Activated naive CD8-positive, alpha-beta T cell treated with anti-CD3 and anti-CD28 coated beads, Interleukin-2, amount 50 U/mL, for 24 hours (primary cell): Measurements from ENCODE around the gene ENPP3.

Source experiments
- ATAC-seq: fragments of 150-1000 bp; cut with Tn5 transposase; one replicate; pipeline ENCODE4 v1.10.0; 2021
- DNase-seq: peaks from one replicate; pipeline ENCODE4 v3.0.0; 2021
- H3K27ac Mint-ChIP-seq: one replicate; pipeline ENCODE4 v1.8.0; 2021; ENCODE audit warnings: mild to moderate bottlenecking, mixed read lengths
- H3K27me3 Mint-ChIP-seq: one replicate; pipeline ENCODE4 v1.8.0; 2021; ENCODE audit warnings: mixed read lengths
- H3K36me3 Mint-ChIP-seq: one replicate; pipeline ENCODE4 v1.8.0; 2021; ENCODE audit warnings: low read depth, mixed read lengths
- H3K4me1 Mint-ChIP-seq: one replicate; pipeline ENCODE4 v1.8.0; 2021; ENCODE audit warnings: mixed read lengths
- H3K4me3 Mint-ChIP-seq: one replicate; pipeline ENCODE4 v1.8.0; 2021; ENCODE audit warnings: mild to moderate bottlenecking, moderate library complexity, mixed read lengths
- H3K9me3 Mint-ChIP-seq: one replicate; pipeline ENCODE4 v1.8.0; 2021; ENCODE audit warnings: mixed read lengths

The ENPP3 gene

GRCh38 chr6:131654326-131654725 is 17.2 kb downstream of the ENPP3 start:
- DNase-seq (no peak), ATAC-seq (peak; percentile 36)
- Mint-ChIP-seq H3K27ac (no peak overlapping the region), H3K36me3 (no peaks in the 10 kb centered on the region), H3K27me3 (no peaks in the 10 kb centered on the region), H3K4me1 (no peaks in the 10 kb centered on the region), H3K4me3 (no peak overlapping the region), H3K9me3 (no peaks in the 10 kb centered on the region)

- H3K36me3 Mint-ChIP-seq = no peaks in the 10 kb centered on the region
- no peak for DNase-seq
- H3K4me3 Mint-ChIP-seq = no peak overlapping the region
- ATAC-seq = no peak
- no peaks in the 10 kb centered on the region for H3K9me3 Mint-ChIP-seq
- no peak overlapping the region for H3K27ac Mint-ChIP-seq
- H3K4me1 Mint-ChIP-seq = no peaks in the 10 kb centered on the region
- H3K27me3 Mint-ChIP-seq = no peaks in the 10 kb centered on the region
Observed at GRCh38 chr6:131655387-131655786, 18.3 kb downstream of the ENPP3 start.

GRCh38 chr6:131655951-131656350 is 18.8 kb downstream of the ENPP3 start:
- H3K27ac Mint-ChIP-seq = no peak overlapping the region
- H3K27me3 Mint-ChIP-seq = no peaks in the 10 kb centered on the region
- H3K36me3 Mint-ChIP-seq = no peaks in the 10 kb centered on the region
- ATAC-seq (no peak), DNase-seq (no peak)
- no peaks in the 10 kb centered on the region for H3K4me1 Mint-ChIP-seq
- no peaks in the 10 kb centered on the region for H3K9me3 Mint-ChIP-seq
- H3K4me3 Mint-ChIP-seq = no peak overlapping the region

GRCh38 chr6:131656667-131657066 is 19.6 kb downstream of the ENPP3 start:
- Mint-ChIP-seq H3K27me3 (no peaks in the 10 kb centered on the region), H3K4me3 (no peak overlapping the region), H3K4me1 (no peaks in the 10 kb centered on the region), H3K9me3 (no peaks in the 10 kb centered on the region), H3K36me3 (no peaks in the 10 kb centered on the region), H3K27ac (no peak overlapping the region)
- no peak for DNase-seq
- ATAC-seq = no peak

- H3K36me3 Mint-ChIP-seq = no peaks in the 10 kb centered on the region
- no peaks in the 10 kb centered on the region for H3K9me3 Mint-ChIP-seq
- DNase-seq (no peak), ATAC-seq (no peak)
- no peaks in the 10 kb centered on the region for H3K27me3 Mint-ChIP-seq
- H3K27ac Mint-ChIP-seq = no peak overlapping the region
- no peak overlapping the region for H3K4me3 Mint-ChIP-seq
- no peaks in the 10 kb centered on the region for H3K4me1 Mint-ChIP-seq
Observed at GRCh38 chr6:131657222-131657621, 20.1 kb downstream of the ENPP3 start.

GRCh38 chr6:131657630-131658111 is 20.6 kb downstream of the ENPP3 start:
- no peak for ATAC-seq
- Mint-ChIP-seq H3K4me3 (no peak overlapping the region), H3K4me1 (no peaks in the 10 kb centered on the region), H3K27ac (no peak overlapping the region), H3K9me3 (no peaks in the 10 kb centered on the region), H3K27me3 (no peaks in the 10 kb centered on the region), H3K36me3 (no peaks in the 10 kb centered on the region)
- DNase-seq = no peak

GRCh38 chr6:131658287-131658686 is 21.2 kb downstream of the ENPP3 start:
- H3K27ac Mint-ChIP-seq = no peak overlapping the region
- no peaks in the 10 kb centered on the region for H3K4me1 Mint-ChIP-seq
- H3K4me3 Mint-ChIP-seq = no peak overlapping the region
- no peaks in the 10 kb centered on the region for H3K9me3 Mint-ChIP-seq
- no peaks in the 10 kb centered on the region for H3K36me3 Mint-ChIP-seq
- ATAC-seq = no peak
- no peak for DNase-seq
- no peaks in the 10 kb centered on the region for H3K27me3 Mint-ChIP-seq

GRCh38 chr6:131660195-131660594 is 23.1 kb downstream of the ENPP3 start:
- H3K27ac Mint-ChIP-seq = no peak overlapping the region
- H3K9me3 Mint-ChIP-seq = no peaks in the 10 kb centered on the region
- H3K36me3 Mint-ChIP-seq = no peaks in the 10 kb centered on the region
- H3K4me3 Mint-ChIP-seq = no peak overlapping the region
- peak; percentile 65 for ATAC-seq
- no peaks in the 10 kb centered on the region for H3K4me1 Mint-ChIP-seq
- no peaks in the 10 kb centered on the region for H3K27me3 Mint-ChIP-seq
- no peak for DNase-seq

GRCh38 chr6:131663578-131664165 is 26.6 kb downstream of the ENPP3 start:
- ATAC-seq (no peak), DNase-seq (no peak)
- no peaks in the 10 kb centered on the region for H3K4me1 Mint-ChIP-seq
- H3K27me3 Mint-ChIP-seq = no peaks in the 10 kb centered on the region
- no peak overlapping the region for H3K27ac Mint-ChIP-seq
- no peaks in the 10 kb centered on the region for H3K36me3 Mint-ChIP-seq
- H3K4me3 Mint-ChIP-seq = no peak overlapping the region
- H3K9me3 Mint-ChIP-seq = no peaks in the 10 kb centered on the region

- Mint-ChIP-seq H3K27ac (no peak overlapping the region), H3K9me3 (no peaks in the 10 kb centered on the region), H3K4me1 (no peaks in the 10 kb centered on the region), H3K36me3 (no peaks in the 10 kb centered on the region), H3K27me3 (no peaks in the 10 kb centered on the region), H3K4me3 (no peak overlapping the region)
- DNase-seq (no peak), ATAC-seq (no peak)
Observed at GRCh38 chr6:131669891-131670290, 32.8 kb downstream of the ENPP3 start.

GRCh38 chr6:131673184-131673583 is 36.1 kb downstream of the ENPP3 start:
- Mint-ChIP-seq H3K27ac (no peak overlapping the region), H3K4me3 (no peak overlapping the region), H3K27me3 (no peaks in the 10 kb centered on the region), H3K36me3 (no peaks in the 10 kb centered on the region), H3K9me3 (no peaks in the 10 kb centered on the region), H3K4me1 (no peaks in the 10 kb centered on the region)
- no peak for DNase-seq
- ATAC-seq = no peak

- ATAC-seq (no peak), DNase-seq (no peak)
- Mint-ChIP-seq H3K27ac (no peak overlapping the region), H3K4me1 (peaks cover 2% of the 10 kb centered on the region), H3K27me3 (peaks cover 2% of the 10 kb centered on the region), H3K9me3 (no peaks in the 10 kb centered on the region), H3K4me3 (no peak overlapping the region), H3K36me3 (no peaks in the 10 kb centered on the region)
Observed at GRCh38 chr6:131678442-131678841, 41.3 kb downstream of the ENPP3 start.

GRCh38 chr6:131680868-131681267 is 43.8 kb downstream of the ENPP3 start:
- Mint-ChIP-seq H3K4me3 (no peak overlapping the region), H3K27me3 (peaks cover 2% of the 10 kb centered on the region), H3K36me3 (no peaks in the 10 kb centered on the region), H3K9me3 (no peaks in the 10 kb centered on the region), H3K4me1 (peaks cover 13% of the 10 kb centered on the region), H3K27ac (no peak overlapping the region)
- DNase-seq (no peak), ATAC-seq (no peak)

- Mint-ChIP-seq H3K9me3 (no peaks in the 10 kb centered on the region), H3K36me3 (no peaks in the 10 kb centered on the region), H3K27ac (no peak overlapping the region), H3K27me3 (peaks cover 2% of the 10 kb centered on the region), H3K4me3 (no peak overlapping the region), H3K4me1 (peaks cover 16% of the 10 kb centered on the region)
- ATAC-seq (no peak), DNase-seq (no peak)
Observed at GRCh38 chr6:131681585-131681984, 44.5 kb downstream of the ENPP3 start.

GRCh38 chr6:131682442-131682841 is 45.3 kb downstream of the ENPP3 start:
- ATAC-seq = no peak
- H3K4me1 Mint-ChIP-seq = peaks cover 20% of the 10 kb centered on the region
- no peak overlapping the region for H3K27ac Mint-ChIP-seq
- no peaks in the 10 kb centered on the region for H3K9me3 Mint-ChIP-seq
- H3K36me3 Mint-ChIP-seq = no peaks in the 10 kb centered on the region
- H3K27me3 Mint-ChIP-seq = peaks cover 2% of the 10 kb centered on the region
- no peak for DNase-seq
- no peak overlapping the region for H3K4me3 Mint-ChIP-seq

- Mint-ChIP-seq H3K4me3 (no peak overlapping the region), H3K4me1 (peaks cover 28% of the 10 kb centered on the region), H3K27me3 (peaks cover 2% of the 10 kb centered on the region), H3K27ac (no peak overlapping the region), H3K9me3 (no peaks in the 10 kb centered on the region), H3K36me3 (no peaks in the 10 kb centered on the region)
- peak; percentile 26 for ATAC-seq
- no peak for DNase-seq
Observed at GRCh38 chr6:131683479-131683878, 46.4 kb downstream of the ENPP3 start.
